GM21619 (cell line): ENCODE data around the gene C11orf65.

Experiments
- ATAC-seq: cut with Tn5 transposase; IDR thresholded peaks from one replicate; pipeline ENCODE4 v1.9.1; 2021; ENCODE audit not compliant: unreplicated experiment

The C11orf65 gene, protein sequence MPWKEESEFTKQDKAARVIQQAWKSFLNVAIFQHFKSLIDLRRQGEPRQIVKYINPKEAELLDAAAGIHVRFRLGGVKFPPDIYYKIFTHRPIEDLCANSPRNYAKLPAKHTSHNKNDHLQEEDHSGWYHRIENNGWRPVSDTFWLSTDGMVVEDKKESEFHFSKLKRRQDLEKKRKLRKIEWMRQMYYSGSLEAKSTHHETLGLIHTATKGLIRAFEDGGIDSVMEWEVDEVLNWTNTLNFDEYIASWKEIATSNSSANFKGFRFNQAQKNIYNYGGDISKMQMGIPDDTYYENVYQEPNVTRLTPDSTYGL

DNA sequence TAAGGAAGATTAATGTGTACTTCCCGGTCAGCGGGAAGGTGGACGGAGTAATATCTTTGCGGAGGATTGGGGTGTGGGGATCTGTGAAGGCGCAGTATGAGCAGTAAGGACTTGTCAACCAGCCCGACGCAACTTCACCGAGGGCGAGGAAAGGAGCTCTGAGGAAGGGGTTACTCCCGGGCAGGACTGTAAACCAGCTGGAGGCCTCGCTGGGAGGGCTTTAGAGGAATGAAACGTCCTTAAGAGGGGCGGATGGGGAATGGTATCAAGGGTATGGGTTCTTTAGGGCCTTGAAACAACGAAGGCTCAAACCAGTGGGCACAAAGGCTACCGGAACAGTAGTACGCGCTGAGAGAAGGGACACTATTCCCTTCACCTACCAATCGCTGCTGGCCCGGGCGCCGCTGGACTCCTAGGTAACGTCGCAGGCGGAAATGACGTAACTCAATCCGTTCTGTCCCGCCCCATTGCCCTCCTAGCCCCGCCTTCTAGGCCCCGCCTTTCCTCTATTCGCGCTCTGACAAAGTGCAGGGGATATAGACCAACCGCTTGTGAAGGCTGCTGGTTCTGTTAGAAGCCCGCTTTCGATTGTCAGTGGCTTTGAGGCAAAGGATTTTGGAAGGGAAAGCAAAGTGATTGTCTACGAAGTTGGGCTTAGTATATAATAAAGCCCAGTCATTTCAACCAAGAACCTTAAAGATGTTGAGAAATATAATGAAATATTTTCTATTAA, at the start of gene C11orf65:
Gene C11orf65, minus strand, starts transcription at position 439 of the 733 bp plus-strand sequence. CDS start 5,970 bp downstream, outside the sequence.
- peak; percentile 98 for ATAC-seq

DNA sequence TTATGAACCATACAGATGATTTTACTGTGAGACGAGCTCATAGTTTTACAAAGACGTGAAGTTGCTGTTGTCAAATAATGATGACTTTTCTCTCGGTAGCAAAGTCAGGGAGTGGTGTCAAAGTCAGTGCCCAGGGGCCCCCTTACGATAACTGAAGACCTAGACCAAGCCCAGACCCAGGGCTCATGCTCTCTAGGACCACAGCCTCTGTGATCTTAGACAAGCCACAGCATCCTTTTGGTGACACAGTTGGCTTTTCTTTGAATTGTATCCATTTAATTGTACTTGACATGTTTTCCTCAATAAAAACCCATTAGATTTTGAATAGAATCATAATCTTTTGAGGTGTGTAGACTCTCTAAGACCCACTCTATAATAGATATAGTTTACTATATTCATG, 48.8 kb upstream of the C11orf65 start:
- ATAC-seq = no peak

DNA sequence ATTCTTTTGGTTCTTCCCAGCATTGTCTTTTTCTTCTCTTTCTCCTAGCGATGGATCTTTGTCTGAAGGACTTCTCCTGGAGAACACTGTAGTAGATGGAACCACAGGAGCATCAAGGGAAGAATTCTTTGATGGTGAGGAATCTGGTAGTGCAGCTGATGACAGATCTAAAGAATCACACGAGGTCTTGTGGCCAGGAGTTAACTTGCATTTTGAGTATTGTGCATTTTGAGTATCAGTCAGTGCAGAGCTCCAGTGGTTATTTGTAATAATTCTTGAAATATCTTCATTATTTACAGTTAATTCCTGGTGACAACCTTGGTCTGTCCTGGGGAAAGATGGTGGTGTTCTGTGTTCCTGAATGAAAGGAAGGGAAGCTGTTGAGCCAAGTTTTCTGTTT, 45.4 kb upstream of the C11orf65 start:
- ATAC-seq = no peak

DNA sequence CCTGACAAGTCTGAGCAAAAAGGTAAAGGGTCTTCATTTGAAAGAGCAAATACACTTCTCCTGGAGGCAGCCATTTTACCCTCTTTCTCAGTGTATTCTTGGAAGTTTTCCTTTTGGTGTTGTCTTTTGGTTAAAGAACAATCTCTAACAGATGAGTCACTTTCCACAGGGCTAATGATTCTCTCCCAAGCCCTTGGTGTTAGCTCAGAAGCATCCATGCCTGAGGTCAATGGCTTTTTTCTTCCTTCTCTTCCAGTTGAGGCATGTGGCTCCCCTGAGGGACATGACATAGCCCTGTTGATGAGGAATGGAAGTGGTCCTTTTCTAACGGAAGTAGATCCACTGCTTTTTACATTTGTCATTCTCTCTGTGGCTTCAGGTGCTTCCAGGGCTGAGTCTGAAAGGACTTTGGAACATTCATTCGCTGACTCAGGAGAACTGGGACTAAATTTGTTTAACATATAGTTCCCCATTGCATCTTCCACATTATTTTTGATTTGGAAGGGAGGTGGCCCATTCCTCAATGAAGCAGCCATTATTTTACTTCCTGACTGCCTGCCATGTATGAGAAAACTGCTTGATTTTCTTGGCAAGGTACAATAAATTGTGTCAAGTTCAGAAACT, 44.6 kb upstream of the C11orf65 start:
- no peak for ATAC-seq

DNA sequence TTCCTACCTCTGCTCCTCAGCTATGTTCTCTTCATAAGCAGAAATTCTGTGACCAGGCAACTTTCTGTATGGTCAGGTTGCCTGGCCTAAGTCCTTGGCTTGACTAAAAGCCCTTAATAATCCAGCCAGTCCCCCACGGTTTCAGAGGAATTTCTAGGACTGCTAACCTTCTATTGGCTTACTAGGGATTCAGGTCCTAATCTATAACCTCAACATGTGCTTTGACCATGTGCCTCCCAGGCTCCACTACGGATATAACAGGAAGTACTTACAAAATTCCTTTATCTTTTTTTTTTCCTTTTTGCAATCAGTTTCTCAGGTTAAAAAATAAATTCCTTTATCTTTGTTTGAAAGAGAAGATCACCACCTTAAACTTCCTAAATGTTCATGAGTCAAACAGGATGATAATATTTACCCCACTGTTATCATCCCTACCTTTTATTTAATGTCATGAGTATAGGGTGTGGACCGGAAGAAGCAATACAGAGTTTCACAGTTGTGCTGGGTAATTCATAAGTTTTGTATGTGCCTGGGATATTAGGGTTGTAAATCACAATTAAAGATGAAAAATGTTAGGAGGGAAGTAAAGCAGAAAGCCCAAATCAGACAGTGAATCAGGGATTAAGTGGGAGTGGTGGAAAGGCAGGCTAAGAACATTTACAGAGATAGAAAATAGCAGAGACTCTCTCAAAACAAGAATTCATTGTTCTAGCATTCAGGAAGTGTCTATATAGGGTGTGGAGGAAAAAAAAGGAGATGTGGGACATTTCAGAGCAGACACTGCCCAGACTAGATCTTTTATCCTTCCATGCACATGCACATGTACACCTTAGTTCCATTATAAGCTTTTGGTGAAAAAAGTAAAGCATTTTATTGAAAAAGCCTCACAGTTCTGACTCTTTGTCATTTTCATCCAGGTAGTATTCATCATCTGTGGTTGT, 41.6 kb upstream of the C11orf65 start:
- ATAC-seq = no peak

DNA sequence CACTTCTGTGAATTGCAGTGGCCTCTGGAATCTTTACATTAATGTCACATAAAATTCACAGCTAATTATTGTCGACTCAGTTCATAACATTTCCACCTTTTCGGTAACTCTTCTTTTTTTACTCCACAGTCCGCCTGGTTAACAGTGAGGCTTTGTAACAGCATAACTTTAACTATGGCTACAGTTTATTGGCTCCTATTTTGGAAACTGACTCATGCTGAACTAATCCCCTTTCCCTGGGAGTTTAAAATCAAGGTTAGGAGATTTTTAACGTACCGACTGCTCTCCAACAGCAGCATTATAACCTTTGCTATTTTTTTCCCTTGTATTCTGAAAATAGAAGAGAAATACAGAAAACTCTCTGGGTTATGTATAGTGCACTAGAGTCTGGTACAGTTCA, 34.1 kb upstream of the C11orf65 start:
- ATAC-seq = no peak

DNA sequence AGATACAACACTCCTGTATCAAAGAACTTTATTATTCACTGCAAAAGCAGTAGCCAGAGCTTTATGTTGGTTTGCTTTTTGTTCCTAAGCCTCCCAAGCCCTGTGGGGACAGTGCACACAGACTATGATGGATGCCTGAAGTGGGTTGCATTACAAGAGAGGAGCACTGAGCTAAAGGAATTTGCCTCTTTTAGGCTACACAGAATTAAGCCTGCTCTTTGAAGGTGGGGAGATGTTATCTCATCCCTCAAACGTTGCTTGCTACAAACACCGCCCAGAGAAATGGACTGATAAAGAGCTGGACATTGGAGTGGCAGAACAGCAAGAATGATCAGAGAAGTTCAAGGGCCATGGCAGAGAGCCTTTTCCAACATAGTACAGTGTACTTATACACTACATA, 33.4 kb upstream of the C11orf65 start:
- no peak for ATAC-seq

DNA sequence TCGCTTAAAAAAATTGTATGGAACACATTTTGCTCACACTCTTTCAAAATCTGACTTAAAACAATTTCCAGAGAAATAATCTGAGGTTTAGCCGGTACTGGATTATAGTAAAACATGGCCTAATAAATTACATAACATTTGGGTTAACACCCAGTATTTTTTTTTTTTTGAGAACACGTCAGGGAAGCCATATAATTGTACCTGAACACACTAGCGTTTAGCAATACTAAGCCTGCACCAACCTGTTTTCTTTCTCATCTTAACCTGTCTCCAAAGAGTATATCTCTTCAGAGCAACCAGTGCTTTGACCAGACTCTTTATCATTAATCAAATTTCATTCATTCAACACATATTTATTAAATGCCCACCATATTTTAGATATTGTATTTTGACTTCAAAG, 32.8 kb upstream of the C11orf65 start:
- ATAC-seq = no peak

DNA sequence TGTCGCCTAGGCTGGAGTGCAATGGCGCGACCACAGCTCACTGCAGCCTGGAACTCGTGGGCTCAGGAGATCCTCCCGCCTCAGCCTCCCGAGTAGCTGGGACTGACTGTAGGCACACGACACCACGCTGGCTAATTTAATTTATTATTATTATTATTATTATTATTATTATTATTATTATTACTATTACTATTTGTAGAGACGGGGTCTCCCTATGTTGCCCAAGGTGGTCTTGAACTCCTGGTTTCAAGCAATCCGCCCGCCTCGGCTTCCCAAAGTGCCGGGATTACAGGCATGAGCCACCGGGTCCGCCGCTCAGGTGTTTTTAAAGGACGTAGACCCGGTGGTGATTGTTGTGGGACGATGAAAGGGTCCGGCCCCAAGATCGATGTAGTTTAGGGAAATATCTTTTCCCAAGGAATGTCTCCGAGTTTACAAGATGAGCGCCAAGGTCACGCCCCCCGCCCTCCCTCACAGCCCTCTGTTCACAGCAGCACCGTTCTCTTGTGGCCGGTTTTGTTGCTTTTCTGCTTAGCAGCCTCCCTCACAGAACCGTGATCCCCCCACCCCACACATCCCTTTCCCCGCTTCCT, 31.6 kb upstream of the C11orf65 start:
- no peak for ATAC-seq

DNA sequence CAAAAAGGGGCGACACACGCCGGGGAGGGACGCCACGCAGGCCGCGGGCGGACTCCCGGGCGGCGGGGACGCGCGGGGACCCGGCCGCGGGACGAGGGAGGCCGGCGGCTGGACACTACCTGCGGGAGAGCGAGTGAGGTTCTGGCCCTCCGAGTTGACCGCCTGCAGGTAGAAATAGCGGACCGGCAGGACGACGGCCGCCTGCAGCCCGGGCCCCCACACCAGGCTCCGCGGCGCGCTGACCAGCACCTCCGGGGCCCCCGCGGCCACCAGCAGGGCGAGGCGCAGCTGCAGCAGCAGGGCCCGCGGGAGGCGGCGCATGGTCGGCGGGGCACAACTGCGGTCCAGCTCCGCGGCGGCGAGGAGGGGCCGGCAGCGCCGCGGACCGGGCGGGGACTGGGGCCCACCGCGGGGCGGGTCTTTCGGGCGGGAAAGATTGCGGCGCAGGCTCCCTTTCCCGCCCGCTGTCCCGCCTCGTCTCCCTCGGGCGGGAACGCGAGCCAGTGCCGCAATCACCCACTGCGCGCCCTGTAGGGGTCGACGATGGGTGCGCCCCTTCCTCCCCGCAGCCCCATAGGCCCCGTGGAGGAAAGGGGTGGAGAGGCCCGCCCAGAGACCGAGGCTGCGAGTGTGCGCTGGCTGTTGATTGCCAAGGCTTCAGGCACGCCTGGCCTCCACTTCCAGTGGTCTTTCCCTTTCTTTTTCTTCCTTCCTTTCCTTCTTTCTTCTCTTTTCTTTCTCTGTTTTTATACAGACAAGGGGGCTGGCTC, 30.9 kb upstream of the C11orf65 start, which contains the start of gene POGLUT3:
Gene POGLUT3, minus strand, starts transcription at position 339 of the 770 bp plus-strand sequence. Its CDS starts 18 bp downstream, at position 321.
- peak; percentile 53 for ATAC-seq

DNA sequence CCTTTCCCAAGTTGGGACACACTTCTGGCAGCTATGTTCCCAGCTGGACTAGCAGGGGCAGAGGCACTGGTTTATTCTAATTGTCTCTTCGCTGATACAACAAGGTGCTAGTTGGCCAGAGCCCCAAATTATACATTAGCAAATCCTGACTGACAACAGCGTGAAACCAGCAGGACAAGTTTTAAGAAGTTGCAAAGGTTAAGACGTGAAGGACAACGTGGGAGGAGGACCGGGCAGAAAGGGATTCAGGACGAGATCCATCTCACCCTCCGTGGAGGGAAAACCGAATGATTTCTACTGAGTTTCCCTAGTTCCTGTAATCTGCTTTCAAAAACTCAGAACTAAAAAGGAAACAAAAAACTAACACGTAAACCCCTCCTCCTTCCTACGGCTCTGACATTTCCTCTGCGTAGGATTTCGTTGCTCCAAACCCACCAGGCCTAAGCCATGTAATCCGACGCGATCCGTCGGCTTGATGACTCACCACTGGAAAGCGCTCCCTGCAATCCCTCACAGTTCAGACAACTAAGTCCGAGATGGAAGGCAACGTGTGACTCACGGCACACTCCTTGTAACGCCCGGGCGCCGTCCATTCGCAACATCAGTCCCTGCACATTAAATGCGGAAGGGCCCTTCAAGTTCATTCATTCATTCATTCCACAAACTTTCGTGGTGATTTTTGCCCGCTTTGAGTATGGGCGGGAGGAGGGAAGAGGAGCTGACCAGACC, 30.2 kb upstream of the C11orf65 start:
- peak; percentile 58 for ATAC-seq

DNA sequence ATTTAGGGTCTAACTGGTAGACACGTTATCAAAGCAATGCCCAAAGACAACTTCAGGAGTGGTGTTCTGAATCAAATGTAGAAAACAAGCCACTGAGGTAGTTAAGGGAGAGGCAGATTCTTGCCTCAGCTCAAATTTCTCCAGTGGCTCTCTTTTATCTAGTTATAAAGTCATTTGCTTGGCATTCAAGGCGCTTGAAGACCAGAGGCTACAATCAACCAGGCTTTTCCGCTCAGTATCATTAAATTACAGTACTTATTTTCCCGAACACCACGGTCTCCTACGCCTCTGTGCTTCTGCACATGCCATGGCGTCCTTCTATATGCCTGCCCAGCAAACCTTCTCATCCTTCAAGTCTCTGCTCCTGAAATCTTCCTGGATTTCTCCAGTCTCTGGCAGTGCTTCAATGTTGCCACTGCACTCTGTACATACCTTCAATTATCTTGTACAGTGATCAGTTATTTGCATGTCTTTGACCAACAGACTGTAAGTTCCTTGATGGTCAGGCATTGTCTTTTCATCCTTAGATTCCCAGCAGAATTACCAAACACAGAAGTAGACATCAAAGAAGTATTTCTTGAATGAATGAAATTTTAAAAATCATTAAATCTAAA, 29.4 kb upstream of the C11orf65 start:
- no peak for ATAC-seq

DNA sequence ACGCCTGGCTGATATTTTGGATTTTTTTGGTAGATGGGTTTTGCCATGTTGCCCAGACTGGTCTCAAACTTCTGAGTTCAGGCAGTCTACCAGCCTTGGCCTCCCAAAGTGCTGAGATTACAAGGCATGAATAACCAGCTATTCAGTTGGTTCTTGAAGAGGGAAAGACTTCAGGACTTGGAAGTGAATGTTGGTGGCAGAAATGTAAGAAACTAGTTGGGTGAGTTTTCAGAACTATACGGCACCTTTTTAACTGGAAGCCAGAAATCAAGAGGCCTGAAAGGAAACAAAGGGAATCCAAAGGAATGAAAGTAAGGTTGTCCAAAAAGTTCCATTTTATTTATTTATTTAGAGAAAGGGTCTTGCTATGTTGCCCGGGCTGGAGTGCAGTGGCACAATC, 28.0 kb upstream of the C11orf65 start:
- no peak for ATAC-seq

DNA sequence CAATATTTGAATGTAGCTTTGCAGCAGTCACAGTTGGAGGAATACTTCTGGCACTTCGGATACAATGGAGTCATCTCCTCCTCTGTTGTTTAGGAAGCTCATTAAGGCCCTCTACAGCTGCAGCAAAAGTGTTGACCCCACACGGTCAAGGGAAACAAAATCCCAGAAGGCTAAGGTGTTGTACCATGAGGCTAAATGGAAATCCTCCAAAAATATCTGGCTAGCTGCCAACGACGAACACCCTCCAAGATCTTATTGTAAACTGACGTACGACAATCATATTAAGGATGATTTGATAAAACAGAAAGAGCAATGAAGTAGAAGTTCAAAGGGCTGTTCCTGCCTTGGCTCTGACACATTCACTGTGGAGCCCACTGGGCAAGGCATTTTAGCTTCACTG, 26.9 kb upstream of the C11orf65 start:
- ATAC-seq = no peak

DNA sequence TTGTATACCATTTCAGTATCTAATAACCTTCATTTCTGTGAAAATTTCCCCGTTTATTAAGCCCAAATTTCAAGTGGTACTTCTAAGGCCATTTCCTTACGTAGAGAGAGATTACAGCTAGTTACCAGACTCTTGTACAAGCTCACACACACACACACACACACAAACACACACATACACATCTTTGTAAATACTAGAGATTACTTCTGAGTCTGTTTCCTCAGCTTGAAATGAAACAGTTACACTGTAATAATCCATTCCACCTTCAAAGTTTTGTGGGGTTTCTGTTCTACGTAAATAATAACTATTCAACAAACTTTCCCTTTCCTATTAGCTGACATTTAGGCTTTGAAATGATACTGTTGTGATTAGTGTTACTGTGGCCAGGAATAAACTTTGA, 24.6 kb upstream of the C11orf65 start:
- ATAC-seq = no peak

DNA sequence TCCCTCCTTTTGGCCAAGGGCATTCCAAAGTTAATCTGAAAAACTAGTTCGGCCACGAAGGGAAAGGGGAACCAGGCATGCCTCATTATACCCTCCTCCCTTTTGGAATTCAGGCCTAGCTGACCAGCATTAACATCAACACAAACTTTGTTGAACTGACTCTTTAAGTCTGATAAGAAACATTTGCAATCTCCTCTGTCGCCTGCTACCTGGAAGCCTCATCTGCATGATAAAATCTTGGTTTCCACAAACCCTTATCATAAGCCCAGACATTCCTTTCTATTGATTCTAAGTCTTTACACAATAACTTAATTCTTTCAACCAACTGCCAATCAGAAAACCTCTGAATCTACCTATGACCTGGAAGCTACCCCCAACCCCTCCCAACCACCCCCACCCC, 19.5 kb upstream of the C11orf65 start:
- ATAC-seq = no peak

DNA sequence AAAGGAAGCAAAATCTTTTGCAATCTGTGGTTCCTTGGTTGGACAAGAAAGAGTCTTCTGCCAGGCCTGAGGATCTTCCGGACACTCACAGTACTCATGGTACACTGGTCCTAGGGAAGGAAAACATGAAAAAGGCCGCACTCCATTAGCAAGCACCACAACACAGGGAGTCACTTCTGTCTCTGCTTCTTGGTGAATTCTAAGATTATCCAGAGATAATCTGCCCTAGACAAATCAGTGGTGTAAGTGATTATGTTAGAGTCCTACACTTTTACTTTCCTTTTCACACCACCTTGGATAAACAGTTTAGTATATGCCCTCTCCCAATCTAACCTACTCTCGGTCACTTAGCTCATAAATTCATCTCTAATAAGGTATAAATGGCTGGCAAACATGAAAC, 19.0 kb upstream of the C11orf65 start:
- no peak for ATAC-seq

DNA sequence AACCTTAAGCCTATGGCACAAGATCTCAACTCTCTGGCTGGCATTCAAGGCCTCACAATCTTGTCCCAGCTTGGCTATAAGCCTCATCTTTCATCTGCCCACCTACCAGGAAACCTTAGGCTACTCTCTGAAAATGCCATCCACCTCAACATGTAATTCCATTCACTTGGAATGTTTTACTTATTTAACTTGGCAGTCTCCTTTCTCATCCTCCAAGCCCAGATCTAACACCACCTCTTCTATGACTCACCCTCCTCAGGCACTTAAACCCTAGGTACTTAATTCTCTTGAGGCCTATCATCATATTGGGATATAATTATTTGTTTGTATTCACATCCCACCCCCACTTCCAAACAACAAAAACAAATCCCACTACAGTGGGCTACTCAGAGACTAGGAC, 15.8 kb upstream of the C11orf65 start:
- ATAC-seq = no peak
